H1 (cell line): ENCODE results near the gene SPTBN5.

Experiments
- EZH2 ChIP-seq: fragments of 200-600 bp; sonication (generic); IDR thresholded peaks from 2 replicates; pipeline ENCODE4 v1.7.1; 2012; ENCODE audit warnings: low read depth, mild to moderate bottlenecking, moderate library complexity, low read length, inconsistent platforms; ENCODE audit not compliant: severe bottlenecking
- JUND ChIP-seq: IDR thresholded peaks from 2 replicates; pipeline ENCODE4 v1.6.1; 2011; ENCODE audit warnings: mild to moderate bottlenecking, improper control_type of control experiment, low read length
- POLR2AphosphoS5 ChIP-seq: IDR thresholded peaks from 2 replicates; pipeline ENCODE4 v1.6.1; 2011; ENCODE audit warnings: low read depth, low read length
- SP1 ChIP-seq: IDR thresholded peaks from 2 replicates; pipeline ENCODE4 v1.6.1; 2011; ENCODE audit warnings: low read depth, low read length

GRCh38 chr15:41873711-41874110 is 20.1 kb downstream of the SPTBN5 start:
- TF ChIP-seq SP1 (no peak), POLR2AphosphoS5 (no peak), EZH2 (no peak), JUND (no peak)
